ENCODE data around the gene TTC29.
"Not testable (repeated sequence)": the region's sequence is repeated elsewhere in the genome, so short reads cannot be mapped to it uniquely, and the experiment has no call there.

TTC29 gene

GRCh38 chr4:146855761-146856160 lies 89.9 kb downstream of the TTC29 start:
- no peak for DNase-seq

GRCh38 chr4:146852360-146852759 lies 93.3 kb downstream of the TTC29 start:
- DNase-seq, result no peak

- DNase-seq, result no peak
These were observed 98.3 kb downstream of the TTC29 start for GRCh38 chr4:146847345-146847744.

- DNase-seq, result no peak
These were observed 98.8 kb downstream of the TTC29 start for GRCh38 chr4:146846882-146847281.

GRCh38 chr4:146844761-146845160 lies 100.9 kb downstream of the TTC29 start:
- no peak for DNase-seq

GRCh38 chr4:146842876-146843275 lies 102.8 kb downstream of the TTC29 start:
- no peak for DNase-seq

- DNase-seq, result no peak
These were observed 104.9 kb downstream of the TTC29 start for GRCh38 chr4:146840731-146841130.

GRCh38 chr4:146835096-146835495 lies 110.6 kb downstream of the TTC29 start:
- DNase-seq, result no peak

- no peak for DNase-seq
These were observed 111.2 kb downstream of the TTC29 start for GRCh38 chr4:146834263-146835034.

GRCh38 chr4:146833530-146833929 lies 112.1 kb downstream of the TTC29 start:
- no peak for DNase-seq

GRCh38 chr4:146822980-146823379 lies 122.7 kb downstream of the TTC29 start:
- DNase-seq, result not testable (repeated sequence)

- no peak for DNase-seq
These were observed 130.9 kb downstream of the TTC29 start for GRCh38 chr4:146814750-146815149.

- DNase-seq, result no peak
These were observed 150.0 kb downstream of the TTC29 start for GRCh38 chr4:146795711-146796110.

GRCh38 chr4:146793727-146794126 lies 151.9 kb downstream of the TTC29 start:
- DNase-seq, result no peak

- DNase-seq, result no peak
These were observed 154.2 kb downstream of the TTC29 start for GRCh38 chr4:146791439-146791838.

GRCh38 chr4:146790515-146790914 lies 155.1 kb downstream of the TTC29 start:
- DNase-seq, result no peak

GRCh38 chr4:146787731-146788130 lies 157.9 kb downstream of the TTC29 start:
- DNase-seq, result no peak

GRCh38 chr4:146776691-146777090 lies 169.0 kb downstream of the TTC29 start:
- DNase-seq, result no peak

- no peak for DNase-seq
These were observed 182.1 kb downstream of the TTC29 start for GRCh38 chr4:146763560-146763959.

GRCh38 chr4:146762016-146762415 lies 183.6 kb downstream of the TTC29 start:
- DNase-seq, result no peak

GRCh38 chr4:146742416-146742815 lies 203.2 kb downstream of the TTC29 start:
- no peak for DNase-seq

- no peak for DNase-seq
These were observed 206.5 kb downstream of the TTC29 start for GRCh38 chr4:146739182-146739581.

- not testable (repeated sequence) for DNase-seq
These were observed 222.1 kb downstream of the TTC29 start for GRCh38 chr4:146723519-146723918.

- no peak for DNase-seq
These were observed 235.7 kb downstream of the TTC29 start for GRCh38 chr4:146709956-146710355.

- DNase-seq, result no peak
These were observed 245.8 kb downstream of the TTC29 start for GRCh38 chr4:146699910-146700309.

Data from DMS 273 treated with DMSO at 0.1 percent for 48 hours (cell line).